Suprapubic skin (tissue), 4 donors: Measurements from ENCODE around the gene SMS. TPM values are rescaled to one million over a fixed set of nuclear protein-coding genes. Genes with fewer than 3 reads are reported as not detected.

Experiments
- DNase-seq, 2 donors: peaks; one replicate each; pipeline ENCODE4 v3.0.0-alpha.2; 2019; ENCODE audit warnings: low spot score in 2 of 2
- H3K27ac ChIP-seq: fragments of 200-600 bp; sonication (generic); one replicate; pipeline ENCODE4 v1.5.1; 2019
- H3K27me3 ChIP-seq: fragments of 200-600 bp; sonication (generic); one replicate; pipeline ENCODE4 v1.5.1; 2019
- H3K36me3 ChIP-seq: fragments of 200-600 bp; sonication (generic); one replicate; pipeline ENCODE4 v1.5.1; 2019
- H3K4me1 ChIP-seq: fragments of 200-600 bp; sonication (generic); one replicate; pipeline ENCODE4 v1.5.1; 2019
- H3K4me3 ChIP-seq: fragments of 200-600 bp; sonication (generic); one replicate; pipeline ENCODE4 v1.5.1; 2019; ENCODE audit warnings: mild to moderate bottlenecking
- H3K9me3 ChIP-seq: fragments of 200-600 bp; sonication (generic); one replicate; pipeline ENCODE4 v1.5.1; 2019
- EP300 ChIP-seq: sonication (generic); formaldehyde crosslinking; IDR thresholded peaks from one replicate; pipeline ENCODE4 v1.6.1; 2017; ENCODE audit warnings: antibody characterized with exemption
- POLR2A ChIP-seq, 2 donors: fragments of 450-650 bp; IDR thresholded peaks; one replicate each; pipeline ENCODE4 v1.6.1; 2017; ENCODE audit warnings: antibody characterized with exemption in 2 of 2, mild to moderate bottlenecking in 2 of 2, moderate library complexity in 2 of 2
- POLR2AphosphoS5 ChIP-seq, 3 donors: sonication (generic); formaldehyde crosslinking; IDR thresholded peaks; one replicate each; pipeline ENCODE4 v1.6.1; 2017; ENCODE audit warnings: antibody characterized with exemption in 3 of 3
- WGBS: methylation state at CpG from one replicate; pipeline ENCODE4 v1.1.5; 2018; 5-methylcytosine and 5-hydroxymethylcytosine counted together
- total RNA-seq, 4 donors: library from RNA; depleted of rRNA; stranded (reverse); fragments of >200 nt; gene quantifications; one replicate each; pipeline ENCODE4 v1.1.0, GENCODE V29; 2016
- TF ChIP-seq, protein P1 (sequence below), 2 donors: fragments of 200-600 bp in 1 of 2; fragments of 450-650 bp in 1 of 2; sonication (generic) in 1 of 2; IDR thresholded peaks; one replicate each; pipeline ENCODE4 v1.5.1; 2016 to 2019; ENCODE audit warnings: antibody characterized with exemption in 2 of 2, mild to moderate bottlenecking in 1 of 2, moderate library complexity in 1 of 2

SMS gene
- total RNA-seq, 4 donors from 2014 or later: 19.0 to 27.3 (median 26.3) TPM

DNA sequence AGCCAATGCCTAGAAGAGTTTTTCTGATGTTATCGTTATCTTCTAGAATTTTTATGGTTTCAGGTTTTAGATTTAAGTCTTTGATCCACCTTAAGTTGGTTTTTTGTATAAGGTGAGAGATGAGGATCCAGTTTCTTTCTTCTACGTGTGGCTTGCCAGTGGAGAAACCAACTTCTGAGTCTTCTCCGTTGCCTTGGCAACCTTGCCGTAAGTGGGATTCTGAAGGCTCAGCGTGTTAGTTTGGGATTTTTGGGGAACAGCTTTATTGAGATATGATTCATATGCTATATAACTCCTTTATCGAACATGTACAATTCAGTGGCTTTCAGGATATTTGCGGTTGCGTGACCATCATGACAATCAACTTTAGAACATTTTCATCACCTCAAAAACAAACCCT, 17.7 kb downstream of the SMS start:
- H3K4me3 ChIP-seq: no peak overlapping the region
- no peaks in the 10 kb centered on the region for H3K36me3 ChIP-seq
- H3K4me1 ChIP-seq: no peaks in the 10 kb centered on the region
- TF ChIP-seq POLR2AphosphoS5 (IDR thresholded peaks at IDR 0.05): no peak
- no peak for TF ChIP-seq EP300
- TF ChIP-seq, protein P1, sequence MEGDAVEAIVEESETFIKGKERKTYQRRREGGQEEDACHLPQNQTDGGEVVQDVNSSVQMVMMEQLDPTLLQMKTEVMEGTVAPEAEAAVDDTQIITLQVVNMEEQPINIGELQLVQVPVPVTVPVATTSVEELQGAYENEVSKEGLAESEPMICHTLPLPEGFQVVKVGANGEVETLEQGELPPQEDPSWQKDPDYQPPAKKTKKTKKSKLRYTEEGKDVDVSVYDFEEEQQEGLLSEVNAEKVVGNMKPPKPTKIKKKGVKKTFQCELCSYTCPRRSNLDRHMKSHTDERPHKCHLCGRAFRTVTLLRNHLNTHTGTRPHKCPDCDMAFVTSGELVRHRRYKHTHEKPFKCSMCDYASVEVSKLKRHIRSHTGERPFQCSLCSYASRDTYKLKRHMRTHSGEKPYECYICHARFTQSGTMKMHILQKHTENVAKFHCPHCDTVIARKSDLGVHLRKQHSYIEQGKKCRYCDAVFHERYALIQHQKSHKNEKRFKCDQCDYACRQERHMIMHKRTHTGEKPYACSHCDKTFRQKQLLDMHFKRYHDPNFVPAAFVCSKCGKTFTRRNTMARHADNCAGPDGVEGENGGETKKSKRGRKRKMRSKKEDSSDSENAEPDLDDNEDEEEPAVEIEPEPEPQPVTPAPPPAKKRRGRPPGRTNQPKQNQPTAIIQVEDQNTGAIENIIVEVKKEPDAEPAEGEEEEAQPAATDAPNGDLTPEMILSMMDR (IDR thresholded peaks at IDR 0.05): no peak
- no peak for TF ChIP-seq POLR2A (IDR thresholded peaks at IDR 0.05)
- no peaks in the 10 kb centered on the region for H3K27me3 ChIP-seq
- no peaks in the 10 kb centered on the region for H3K9me3 ChIP-seq
- no peak overlapping the region for H3K27ac ChIP-seq
- DNase-seq: no peak
- WGBS: 86% methylated on average over 8 of the region's 8 CpGs

DNA sequence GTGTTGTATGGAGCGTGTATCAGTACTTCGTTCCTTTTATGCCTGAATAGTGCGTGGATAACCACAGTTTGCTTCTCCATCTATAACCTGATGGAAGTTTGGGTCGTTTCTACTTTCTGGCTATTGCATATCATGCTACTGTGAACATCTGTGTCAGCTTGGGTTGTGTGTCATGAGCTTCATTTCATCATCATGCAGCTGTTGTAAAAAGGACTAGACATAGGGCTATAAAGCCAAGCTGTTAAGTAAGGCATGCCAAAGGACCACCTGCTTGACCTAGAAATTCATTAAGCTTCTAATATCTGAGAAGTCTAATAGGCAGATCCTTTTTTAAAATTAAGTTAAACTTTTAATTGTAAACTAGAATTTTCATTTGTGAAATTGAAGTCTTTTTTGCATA, 18.4 kb downstream of the SMS start:
- Histone ChIP-seq H3K27me3 (no peaks in the 10 kb centered on the region), H3K9me3 (no peaks in the 10 kb centered on the region), H3K4me3 (no peak overlapping the region), H3K36me3 (no peaks in the 10 kb centered on the region), H3K27ac (no peak overlapping the region), H3K4me1 (no peaks in the 10 kb centered on the region)
- no peak for TF ChIP-seq POLR2AphosphoS5 (IDR thresholded peaks at IDR 0.05)
- TF ChIP-seq POLR2A (IDR thresholded peaks at IDR 0.05): no peak
- TF ChIP-seq, protein P1 (IDR thresholded peaks at IDR 0.05): no peak
- no peak for TF ChIP-seq EP300
- 70% methylated on average over 4 of the region's 4 CpGs for WGBS
- no peak for DNase-seq

DNA sequence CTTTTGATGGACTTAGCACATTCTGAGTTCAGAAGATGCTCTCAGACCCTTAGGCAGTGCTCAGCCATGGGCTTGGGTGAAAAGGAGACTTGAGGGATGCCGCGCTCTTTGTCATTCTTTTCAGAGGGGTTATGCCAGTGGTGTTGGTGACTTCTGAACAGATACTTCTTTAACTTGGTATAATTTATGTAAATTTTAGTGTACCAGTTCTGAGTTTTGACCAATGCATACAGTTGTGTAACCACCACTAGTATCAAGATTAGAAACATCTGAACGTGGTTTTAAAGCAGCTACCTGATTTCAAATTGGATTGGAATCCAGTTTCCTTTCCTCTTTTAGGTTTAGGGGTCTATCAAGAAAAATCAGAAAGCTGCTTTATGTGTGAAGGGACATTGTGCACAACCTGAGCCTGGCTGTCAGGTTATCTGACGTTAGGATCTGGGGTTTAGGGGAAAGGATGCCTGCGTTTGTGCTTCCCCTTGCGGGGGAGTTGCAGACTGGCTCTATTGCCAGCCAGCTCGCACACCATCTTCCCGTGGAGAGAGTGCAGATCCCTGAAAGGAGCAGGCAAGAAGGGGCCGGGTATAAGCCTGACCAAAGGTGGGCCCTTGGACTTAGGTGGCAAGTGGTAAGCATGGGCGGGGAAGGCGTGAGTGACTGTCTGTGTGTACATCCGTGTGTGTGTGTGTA, 19.0 kb downstream of the SMS start:
- Histone ChIP-seq H3K36me3 (no peaks in the 10 kb centered on the region), H3K27ac (no peak overlapping the region), H3K4me3 (no peak overlapping the region), H3K27me3 (no peaks in the 10 kb centered on the region), H3K9me3 (no peaks in the 10 kb centered on the region), H3K4me1 (no peaks in the 10 kb centered on the region)
- DNase-seq: no peak
- TF ChIP-seq, protein P1 (IDR thresholded peaks at IDR 0.05): no peak
- TF ChIP-seq POLR2AphosphoS5 (IDR thresholded peaks at IDR 0.05) (no peak), POLR2A (IDR thresholded peaks at IDR 0.05) (no peak), EP300 (no peak)
- WGBS: 81% methylated on average over 12 of the region's 12 CpGs

GRCh38 chrX:21960569-21961541, 20.3 kb downstream of the SMS start:
- Histone ChIP-seq H3K27me3 (no peaks in the 10 kb centered on the region), H3K4me3 (no peak overlapping the region), H3K36me3 (no peaks in the 10 kb centered on the region), H3K4me1 (no peaks in the 10 kb centered on the region), H3K9me3 (no peaks in the 10 kb centered on the region), H3K27ac (no peak overlapping the region)
- DNase-seq: no peak
- no peak for TF ChIP-seq POLR2A (IDR thresholded peaks at IDR 0.05)
- TF ChIP-seq EP300: no peak
- TF ChIP-seq, protein P1 (IDR thresholded peaks at IDR 0.05): no peak
- TF ChIP-seq POLR2AphosphoS5 (IDR thresholded peaks at IDR 0.05): no peak
- WGBS: 48% methylated on average over 7 of the region's 7 CpGs

- no peak overlapping the region for H3K27ac ChIP-seq
- H3K4me3 ChIP-seq: no peak overlapping the region
- no peaks in the 10 kb centered on the region for H3K9me3 ChIP-seq
- TF ChIP-seq EP300: no peak
- TF ChIP-seq POLR2A (IDR thresholded peaks at IDR 0.05): no peak
- TF ChIP-seq POLR2AphosphoS5 (IDR thresholded peaks at IDR 0.05): no peak
- TF ChIP-seq, protein P1 (IDR thresholded peaks at IDR 0.05): no peak
- H3K36me3 ChIP-seq: no peaks in the 10 kb centered on the region
- H3K27me3 ChIP-seq: no peaks in the 10 kb centered on the region
- H3K4me1 ChIP-seq: no peaks in the 10 kb centered on the region
- DNase-seq: no peak
Observed at GRCh38 chrX:21962361-21962760, 21.9 kb downstream of the SMS start.
